NB4 (cell line): ENCODE measurements around the gene TMEM59L.

ENCODE experiments used
- MYC ChIP-seq: IDR thresholded peaks from 2 replicates; pipeline ENCODE4 v1.6.1; 2011; ENCODE audit warnings: low read depth, low read length
- POLR2A ChIP-seq: IDR thresholded peaks from 2 replicates; pipeline ENCODE4 v1.6.1; 2011; ENCODE audit warnings: mild to moderate bottlenecking; ENCODE audit not compliant: insufficient read length; ENCODE audit errors: extremely low read depth
- TF ChIP-seq, protein P1 (sequence below): IDR thresholded peaks from one replicate; pipeline ENCODE4 v1.5.1; 2012; ENCODE audit warnings: low read depth, low read length

DNA sequence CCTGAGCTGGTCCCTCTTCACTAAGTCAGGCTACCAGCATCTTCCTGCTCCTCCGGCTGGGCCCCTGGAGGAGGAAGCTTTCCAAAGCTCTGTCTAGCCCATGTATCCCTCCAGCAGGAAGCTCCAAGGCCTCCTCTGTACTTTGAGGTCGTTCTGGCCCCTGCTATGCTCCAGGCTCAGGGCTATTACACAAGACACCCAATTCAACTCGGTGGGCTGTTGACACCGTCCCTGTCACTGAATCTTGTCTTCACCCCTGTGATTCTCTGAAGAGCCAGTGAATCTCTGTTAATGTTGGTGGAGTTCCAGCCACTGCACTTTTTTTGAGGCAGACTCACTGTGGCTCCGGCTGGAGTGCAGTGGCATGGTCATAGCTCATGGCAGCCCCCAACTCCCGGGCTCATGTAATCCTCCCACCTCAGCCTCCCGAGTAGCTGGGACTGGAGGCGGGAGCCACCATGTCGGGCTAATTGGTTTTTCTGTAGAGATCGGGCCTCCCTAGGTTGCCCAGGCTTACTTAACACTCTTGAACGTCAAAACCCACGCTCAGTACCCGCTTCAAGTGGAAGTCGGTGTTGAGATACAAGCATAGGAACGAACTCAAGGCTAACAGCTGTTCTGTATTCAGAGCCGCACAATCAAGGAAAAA is 24.6 kb upstream of the TMEM59L start:
- TF ChIP-seq, protein P1, sequence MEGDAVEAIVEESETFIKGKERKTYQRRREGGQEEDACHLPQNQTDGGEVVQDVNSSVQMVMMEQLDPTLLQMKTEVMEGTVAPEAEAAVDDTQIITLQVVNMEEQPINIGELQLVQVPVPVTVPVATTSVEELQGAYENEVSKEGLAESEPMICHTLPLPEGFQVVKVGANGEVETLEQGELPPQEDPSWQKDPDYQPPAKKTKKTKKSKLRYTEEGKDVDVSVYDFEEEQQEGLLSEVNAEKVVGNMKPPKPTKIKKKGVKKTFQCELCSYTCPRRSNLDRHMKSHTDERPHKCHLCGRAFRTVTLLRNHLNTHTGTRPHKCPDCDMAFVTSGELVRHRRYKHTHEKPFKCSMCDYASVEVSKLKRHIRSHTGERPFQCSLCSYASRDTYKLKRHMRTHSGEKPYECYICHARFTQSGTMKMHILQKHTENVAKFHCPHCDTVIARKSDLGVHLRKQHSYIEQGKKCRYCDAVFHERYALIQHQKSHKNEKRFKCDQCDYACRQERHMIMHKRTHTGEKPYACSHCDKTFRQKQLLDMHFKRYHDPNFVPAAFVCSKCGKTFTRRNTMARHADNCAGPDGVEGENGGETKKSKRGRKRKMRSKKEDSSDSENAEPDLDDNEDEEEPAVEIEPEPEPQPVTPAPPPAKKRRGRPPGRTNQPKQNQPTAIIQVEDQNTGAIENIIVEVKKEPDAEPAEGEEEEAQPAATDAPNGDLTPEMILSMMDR = no peak
- TF ChIP-seq POLR2A = no peak
- no peak for TF ChIP-seq MYC
